Fibroblast of lung (primary cell): ENCODE measurements around the gene OR7C1. TPM values are rescaled to one million over a fixed set of nuclear protein-coding genes. Genes with fewer than 3 reads are reported as not detected.
"Not testable (repeated sequence)": the region's sequence is repeated elsewhere in the genome, so short reads cannot be mapped to it uniquely, and the experiment has no call there.

Experiments used
- DNase-seq, 2 donors: peaks; one replicate each; pipeline versions ENCODE4 v3.0.0 to v3.0.0-alpha.2; 2010; ENCODE audit warnings: low read depth in 2 of 2
- H2AFZ ChIP-seq: 2 replicates; pipeline ENCODE4 v1.5.1; 2012; ENCODE audit warnings: low read length, control low read depth, inconsistent platforms
- H3K27ac ChIP-seq: 2 replicates; pipeline ENCODE4 v1.5.1; 2011; ENCODE audit warnings: low read length, control low read depth; ENCODE audit not compliant: insufficient read depth
- H3K27me3 ChIP-seq: 2 replicates; pipeline ENCODE4 v1.5.1; 2011; ENCODE audit warnings: mild to moderate bottlenecking, low read length; ENCODE audit not compliant: control insufficient read depth, insufficient read depth
- H3K36me3 ChIP-seq: 2 replicates; pipeline ENCODE4 v1.5.1; 2011; ENCODE audit warnings: low read length; ENCODE audit not compliant: control insufficient read depth, insufficient read depth
- H3K4me1 ChIP-seq: 2 replicates; pipeline ENCODE4 v1.5.1; 2011; ENCODE audit warnings: low read length; ENCODE audit not compliant: control insufficient read depth, insufficient read depth; ENCODE audit errors: extremely low read depth
- H3K4me2 ChIP-seq: 2 replicates; pipeline ENCODE4 v1.5.1; 2011; ENCODE audit warnings: low read length, control low read depth; ENCODE audit not compliant: insufficient read depth; ENCODE audit errors: extremely low read depth
- H3K4me3 ChIP-seq, 4 experiments: fragments of 200-600 bp in 1 of 4; sonication (generic) in 1 of 4; replicated peaks in 1 of 4; 2 replicates each; pipeline ENCODE4 v1.5.1; 2011 to 2016; ENCODE audit warnings: low read length in 4 of 4, low read depth in 3 of 4, mild to moderate bottlenecking in 3 of 4, control low read depth in 2 of 4, inconsistent platforms in 1 of 4, mixed read lengths in 1 of 4; ENCODE audit not compliant: insufficient read depth in 1 of 4; ENCODE audit errors: control extremely low read depth in 1 of 4
- H3K79me2 ChIP-seq: 2 replicates; pipeline ENCODE4 v1.5.1; 2012; ENCODE audit warnings: mild to moderate bottlenecking, low read length, inconsistent platforms; ENCODE audit not compliant: control insufficient read depth, insufficient read depth
- H3K9ac ChIP-seq: 2 replicates; pipeline ENCODE4 v1.5.1; 2011; ENCODE audit warnings: mild to moderate bottlenecking, low read length, control low read depth; ENCODE audit not compliant: insufficient read depth
- H3K9me3 ChIP-seq: 2 replicates; pipeline ENCODE4 v1.5.1; 2012; ENCODE audit warnings: low read depth, low read length; ENCODE audit not compliant: control insufficient read depth, insufficient read depth
- H4K20me1 ChIP-seq: 2 replicates; pipeline ENCODE4 v1.5.1; 2011; ENCODE audit warnings: low read length; ENCODE audit not compliant: control insufficient read depth, insufficient read depth; ENCODE audit errors: extremely low read depth
- EZH2 ChIP-seq: IDR thresholded peaks from 2 replicates; pipeline ENCODE4 v1.5.1; 2012; ENCODE audit warnings: low read length, control low read depth, mild to moderate bottlenecking; ENCODE audit errors: missing control alignments
- polyA plus RNA-seq, 2 donors: library from polyadenylated mRNA; depleted of rRNA in 1 of 2; stranded (reverse) in 1 of 2; unstranded in 1 of 2; fragments of >200 nt; gene quantifications; 2 replicates each; pipeline ENCODE4 v1.2.1, GENCODE V29; 2011 to 2012; ENCODE audit warnings: missing spikeins in 1 of 2
- total RNA-seq: library from RNA; depleted of rRNA; stranded (reverse); fragments of >200 nt; gene quantifications from 2 replicates; pipeline ENCODE4 v1.2.1, GENCODE V29; 2014
- TF ChIP-seq, protein P1 (sequence below), 2 donors: IDR thresholded peaks in 1 of 2; conservative IDR thresholded peaks in 1 of 2; 1 replicate in 1 of 2; 2 replicates in 1 of 2; pipeline ENCODE4 v1.5.1; 2011 to 2012; ENCODE audit warnings: low read length in 2 of 2, control low read depth in 1 of 2, inconsistent platforms in 1 of 2, low read depth in 1 of 2, mild to moderate bottlenecking in 1 of 2

Gene OR7C1
- total and polyA plus RNA-seq, 2 donors (not counting 1 experiment from before 2014, with no cell fraction given), result not detected

DNA sequence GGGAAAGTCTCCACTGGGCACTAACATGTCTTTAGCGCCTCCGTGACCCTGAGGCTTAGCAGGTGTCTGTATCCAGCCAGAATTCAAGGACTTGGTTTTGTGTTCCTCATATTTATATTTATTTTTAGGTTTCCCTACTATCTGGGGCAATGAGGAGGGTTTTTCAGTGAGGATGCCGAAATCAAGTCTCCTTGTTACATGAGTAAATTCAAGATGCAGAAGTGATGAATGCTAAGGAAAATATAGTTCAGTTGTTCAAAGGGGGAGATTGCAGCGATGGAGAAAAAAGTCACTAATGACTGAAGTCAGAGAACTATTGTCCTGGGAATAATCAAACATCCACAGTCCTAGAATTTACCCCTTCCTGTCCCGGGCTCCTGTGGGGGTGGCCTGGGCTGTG, 55.8 kb downstream of the OR7C1 start:
- Histone ChIP-seq H3K36me3 (no peaks in the 10 kb centered on the region), H3K27me3 (peaks cover 3% of the 10 kb centered on the region), H3K4me2 (no peak overlapping the region), H3K79me2 (no peaks in the 10 kb centered on the region), H3K9ac (no peak overlapping the region), H3K27ac (no peak overlapping the region), H3K9me3 (no peaks in the 10 kb centered on the region), H3K4me3 (no peak overlapping the region), H2AFZ (no peak overlapping the region), H4K20me1 (no peaks in the 10 kb centered on the region), H3K4me1 (no peaks in the 10 kb centered on the region)
- no peak for DNase-seq
- TF ChIP-seq, protein P1, sequence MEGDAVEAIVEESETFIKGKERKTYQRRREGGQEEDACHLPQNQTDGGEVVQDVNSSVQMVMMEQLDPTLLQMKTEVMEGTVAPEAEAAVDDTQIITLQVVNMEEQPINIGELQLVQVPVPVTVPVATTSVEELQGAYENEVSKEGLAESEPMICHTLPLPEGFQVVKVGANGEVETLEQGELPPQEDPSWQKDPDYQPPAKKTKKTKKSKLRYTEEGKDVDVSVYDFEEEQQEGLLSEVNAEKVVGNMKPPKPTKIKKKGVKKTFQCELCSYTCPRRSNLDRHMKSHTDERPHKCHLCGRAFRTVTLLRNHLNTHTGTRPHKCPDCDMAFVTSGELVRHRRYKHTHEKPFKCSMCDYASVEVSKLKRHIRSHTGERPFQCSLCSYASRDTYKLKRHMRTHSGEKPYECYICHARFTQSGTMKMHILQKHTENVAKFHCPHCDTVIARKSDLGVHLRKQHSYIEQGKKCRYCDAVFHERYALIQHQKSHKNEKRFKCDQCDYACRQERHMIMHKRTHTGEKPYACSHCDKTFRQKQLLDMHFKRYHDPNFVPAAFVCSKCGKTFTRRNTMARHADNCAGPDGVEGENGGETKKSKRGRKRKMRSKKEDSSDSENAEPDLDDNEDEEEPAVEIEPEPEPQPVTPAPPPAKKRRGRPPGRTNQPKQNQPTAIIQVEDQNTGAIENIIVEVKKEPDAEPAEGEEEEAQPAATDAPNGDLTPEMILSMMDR (conservative IDR thresholded peaks at IDR 0.05 in 1 of 2, IDR thresholded peaks at IDR 0.05 in 1 of 2; ENCODE audit: low read depth in 1 of 2, low read length in 2 of 2), result no peak
- TF ChIP-seq EZH2, result no peak

DNA sequence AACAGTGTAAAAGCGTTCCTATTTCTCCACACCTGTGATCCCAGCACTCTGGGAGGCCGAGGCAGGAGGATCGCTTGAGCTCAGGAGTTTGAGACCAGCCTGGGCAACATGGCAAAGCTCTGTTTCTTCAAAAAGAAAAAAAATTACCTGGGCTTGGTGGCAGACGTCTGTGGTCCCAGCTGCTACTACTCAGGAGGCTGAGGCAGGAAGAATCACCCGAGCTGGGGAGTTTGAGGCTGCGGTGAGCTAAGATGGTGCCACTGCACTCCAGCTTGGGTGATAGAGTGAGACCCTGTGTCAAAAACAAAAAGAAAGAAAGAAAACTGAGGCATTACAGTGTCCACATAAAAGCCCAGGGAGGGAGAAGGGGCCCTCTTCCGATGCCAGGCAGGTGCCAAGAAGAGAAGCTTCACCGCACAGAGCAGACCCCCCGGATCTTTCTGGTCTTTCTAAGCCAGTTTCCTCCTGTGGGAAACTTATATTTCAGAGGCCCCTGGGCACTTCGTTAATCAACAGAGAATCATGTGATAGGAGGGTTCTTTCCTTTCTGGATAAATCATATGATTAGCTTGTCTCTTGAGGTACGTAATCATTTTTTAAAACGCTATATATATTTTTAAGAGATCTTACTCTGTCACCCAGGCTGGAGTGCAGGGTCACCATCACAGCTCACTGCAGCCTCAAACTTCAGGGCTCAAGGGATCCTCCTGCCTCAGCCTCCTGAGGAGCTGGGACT, 56.7 kb downstream of the OR7C1 start, which contains the start of gene ADGRE2:
Gene ADGRE2, minus strand, starts transcription at position 451 of the 736 bp plus-strand sequence. CDS start 1,804 bp downstream, outside the sequence.
- H3K79me2 ChIP-seq, H3K9me3 ChIP-seq, H3K4me2 ChIP-seq, H2AFZ ChIP-seq, H4K20me1 ChIP-seq, DNase-seq, H3K9ac ChIP-seq, H3K4me1 ChIP-seq, H3K27me3 ChIP-seq, H3K36me3 ChIP-seq, H3K4me3 ChIP-seq, H3K27ac ChIP-seq: not testable (repeated sequence)

DNA sequence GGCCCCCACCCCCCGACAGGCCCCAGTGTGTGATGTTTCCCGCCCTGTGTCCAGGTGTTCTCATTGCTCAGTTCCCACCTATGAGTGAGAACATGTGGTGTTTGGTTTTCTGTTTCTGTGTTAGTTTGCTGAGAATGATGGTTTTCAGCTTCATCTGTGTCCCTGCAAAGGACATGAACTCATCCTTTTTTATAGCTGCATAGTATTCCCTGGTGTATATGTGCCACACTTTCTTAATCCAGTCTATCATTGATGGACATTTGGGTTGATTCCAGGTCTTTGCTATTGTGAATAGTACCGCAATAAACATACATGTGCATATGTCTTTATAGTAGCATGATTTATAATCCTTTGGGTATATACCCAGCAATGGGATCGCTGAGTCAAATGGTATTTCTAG, 57.3 kb downstream of the OR7C1 start:
- H3K27me3 ChIP-seq, H2AFZ ChIP-seq, H3K27ac ChIP-seq, H3K9me3 ChIP-seq, H3K4me2 ChIP-seq, H3K79me2 ChIP-seq, H3K4me1 ChIP-seq, H3K4me3 ChIP-seq, H3K9ac ChIP-seq, DNase-seq, H3K36me3 ChIP-seq, H4K20me1 ChIP-seq: not testable (repeated sequence)

DNA sequence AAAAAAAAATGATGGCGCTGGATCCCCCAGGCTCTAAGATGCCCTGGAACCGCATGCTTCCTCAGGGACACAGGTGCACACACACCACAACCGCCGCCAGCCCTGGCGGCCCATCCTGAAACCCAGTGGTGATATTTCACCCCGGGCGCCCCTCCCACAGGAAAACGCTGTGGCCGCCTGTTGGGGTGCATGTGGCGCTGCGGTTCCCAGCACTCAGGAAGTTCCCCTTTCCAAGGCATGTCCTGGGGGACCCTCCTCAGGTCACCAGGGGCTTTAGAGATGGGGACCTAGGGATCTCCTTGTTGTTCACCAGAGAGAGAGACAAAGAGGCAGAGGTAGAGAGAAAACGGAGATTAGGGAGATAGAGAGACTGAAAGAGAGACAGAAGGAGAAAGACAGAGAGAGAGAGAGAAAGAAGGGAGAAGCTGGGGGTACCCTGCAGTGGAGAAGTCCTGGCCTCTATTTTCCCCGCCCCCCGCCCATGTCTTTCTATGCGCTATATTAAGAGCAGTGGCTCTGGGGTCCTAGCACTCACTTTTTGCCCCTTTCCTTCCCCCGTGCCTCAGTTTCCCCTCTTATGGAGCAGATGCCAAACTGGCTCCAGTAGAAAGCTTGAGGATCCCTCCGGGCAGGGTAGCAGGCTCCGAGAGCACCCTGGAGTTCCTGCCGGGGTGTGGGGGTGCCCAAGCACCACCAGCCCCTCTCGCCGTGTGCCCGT, 59.0 kb downstream of the OR7C1 start:
- no peaks in the 10 kb centered on the region for H4K20me1 ChIP-seq
- no peak overlapping the region for H3K4me2 ChIP-seq
- TF ChIP-seq, protein P1 (conservative IDR thresholded peaks at IDR 0.05 in 1 of 2, IDR thresholded peaks at IDR 0.05 in 1 of 2; ENCODE audit: low read depth in 1 of 2, low read length in 2 of 2), result no peak
- no peak for TF ChIP-seq EZH2
- H2AFZ ChIP-seq, result no peak overlapping the region
- H3K27ac ChIP-seq, result no peak overlapping the region
- no peaks in the 10 kb centered on the region for H3K79me2 ChIP-seq
- DNase-seq, result no peak
- H3K4me1 ChIP-seq, result no peaks in the 10 kb centered on the region
- H3K36me3 ChIP-seq, result no peaks in the 10 kb centered on the region
- H3K9ac ChIP-seq, result no peak overlapping the region
- peak overlapping the region in 1 of 4 experiments; percentile 48 for H3K4me3 ChIP-seq
- peaks cover 3% of the 10 kb centered on the region for H3K27me3 ChIP-seq
- no peaks in the 10 kb centered on the region for H3K9me3 ChIP-seq

DNA sequence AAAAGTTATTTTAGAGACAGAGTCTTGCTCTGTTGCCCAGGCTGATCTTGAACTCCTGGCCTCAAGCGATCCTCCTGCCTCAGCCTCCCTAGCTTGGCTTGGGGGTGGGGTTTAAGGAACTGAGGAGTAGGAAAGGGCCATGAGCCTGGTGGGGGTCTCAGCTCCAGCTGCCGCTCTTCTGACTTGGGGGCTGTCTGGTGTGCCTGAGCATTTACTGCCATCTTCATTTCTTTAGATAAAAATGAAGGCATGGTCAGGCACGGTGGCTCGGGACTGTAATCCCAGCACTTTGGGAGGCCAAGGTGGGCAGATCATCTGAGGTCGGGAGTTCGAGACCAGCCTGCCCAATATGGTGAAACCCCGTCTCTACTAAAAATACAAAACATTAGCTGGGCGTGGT, 59.7 kb downstream of the OR7C1 start:
- H3K4me2 ChIP-seq, H3K9ac ChIP-seq, H3K36me3 ChIP-seq, H2AFZ ChIP-seq, H3K79me2 ChIP-seq, H3K27ac ChIP-seq, H3K4me3 ChIP-seq, H4K20me1 ChIP-seq, H3K4me1 ChIP-seq, DNase-seq, H3K9me3 ChIP-seq, H3K27me3 ChIP-seq: not testable (repeated sequence)
